HepG2 (cell line): ENCODE data around the gene SLC13A3. TPM values are rescaled to one million over a fixed set of nuclear protein-coding genes. Genes with fewer than 3 reads are reported as not detected.

Source experiments
- ATAC-seq: fragments of 200-7000 bp; cut with Tn5 transposase; 3 replicates; pipeline ENCODE4 v1.9.1; 2020; ENCODE audit warnings: mild to moderate bottlenecking, moderate library complexity
- BruUV-seq: library from RNA; stranded (reverse); fragments of 400-500 nt; replicated peaks from 2 replicates; lab custom pipeline; 2021; lab: Mats Ljungman, UMichigan
- CTCF ChIA-PET: fragments of 300-600 bp; formaldehyde crosslinking; extraction: SDS; loops from one replicate; lab custom pipeline; 2021; ENCODE audit warnings: low total read pairs, inconsistent platforms, low intra/inter-chr PET ratio; lab: Yijun Ruan, JAX
- POLR2A ChIA-PET: fragments of 350-600 bp; sonication (Branson Sonifier 250); formaldehyde crosslinking; loops from one replicate; lab custom pipeline; 2020; ENCODE audit warnings: antibody characterized with exemption, inconsistent platforms; lab: Yijun Ruan, JAX
- DNase-seq: peaks from one replicate; pipeline ENCODE4 v3.0.0-alpha.2; 2015; ENCODE audit warnings: low spot score
- FAIRE-seq: peaks from 3 replicates; lab custom pipeline; 2011; peaks lifted over from hg19 to GRCh38; lab: Jason Lieb, UNC
- H2AFZ ChIP-seq: one replicate; pipeline ENCODE4 v1.6.1; 2011; ENCODE audit warnings: low read length, inconsistent platforms
- H3K27ac ChIP-seq: fragments of 300-600 bp; 3 replicates; pipeline ENCODE4 v1.8.0; 2011; ENCODE audit warnings: mixed run types, mild to moderate bottlenecking, mixed read lengths, low read length, inconsistent platforms; ENCODE audit not compliant: insufficient read depth; ENCODE audit errors: extremely low read length
- H3K27me3 ChIP-seq, 2 experiments: fragments of 200-600 bp in 1 of 2; 2 replicates in 1 of 2; 3 replicates in 1 of 2; pipeline versions ENCODE4 v1.6.0 to v1.8.0; 2011; ENCODE audit warnings: low read length in 2 of 2, mild to moderate bottlenecking in 2 of 2, moderate library complexity in 2 of 2, inconsistent platforms in 1 of 2; ENCODE audit not compliant: insufficient read depth in 2 of 2, control insufficient read depth in 1 of 2
- H3K36me3 ChIP-seq, 2 experiments: fragments of 200-600 bp in 1 of 2; replicated peaks in 1 of 2; 2 replicates in 1 of 2; 3 replicates in 1 of 2; pipeline versions ENCODE4 v1.5.1 to v1.8.0; 2011; ENCODE audit warnings: low read length in 2 of 2, inconsistent platforms in 1 of 2; ENCODE audit not compliant: insufficient read depth in 2 of 2, control insufficient read depth in 1 of 2
- H3K4me1 ChIP-seq: 2 replicates; pipeline ENCODE4 v1.5.1; 2012; ENCODE audit warnings: low read length, inconsistent platforms; ENCODE audit not compliant: insufficient read depth
- H3K4me2 ChIP-seq: 2 replicates; pipeline ENCODE4 v1.6.0; 2011; ENCODE audit warnings: low read depth, low read length, inconsistent platforms
- H3K4me3 ChIP-seq, 3 experiments: fragments of 200-600 bp in 1 of 3; sonication (generic), shearing (Covaris generic) in 1 of 3; replicated peaks in 1 of 3; 2 replicates each; pipeline ENCODE4 v1.5.1; 2011 to 2016; ENCODE audit warnings: low read length in 3 of 3, inconsistent platforms in 2 of 3, low read depth in 2 of 3, mild to moderate bottlenecking in 2 of 3, control low read depth in 1 of 3, mixed read lengths in 1 of 3; ENCODE audit not compliant: insufficient read depth in 1 of 3
- H3K79me2 ChIP-seq: one replicate; pipeline ENCODE4 v1.6.1; 2011; ENCODE audit warnings: low read length, inconsistent platforms; ENCODE audit not compliant: insufficient read depth
- H3K9ac ChIP-seq: 2 replicates; pipeline ENCODE4 v1.6.0; 2011; ENCODE audit warnings: mild to moderate bottlenecking, low read depth, low read length, inconsistent platforms; ENCODE audit not compliant: insufficient read depth
- H3K9me3 ChIP-seq: 2 replicates; pipeline ENCODE4 v1.5.1; 2012; ENCODE audit warnings: mild to moderate bottlenecking, low read length
- H4K20me1 ChIP-seq: 2 replicates; pipeline ENCODE4 v1.6.0; 2011; ENCODE audit warnings: inconsistent platforms, mild to moderate bottlenecking, low read length, moderate library complexity; ENCODE audit not compliant: insufficient read depth
- BRCA1 ChIP-seq: sonication (generic); formaldehyde crosslinking; IDR thresholded peaks from 2 replicates; pipeline ENCODE4 v1.4.0; 2020; ENCODE audit warnings: missing genetic modification reagents
- ESRRA ChIP-seq: sonication (generic); formaldehyde crosslinking; IDR thresholded peaks from 2 replicates; pipeline ENCODE4 v1.5.1; 2020; ENCODE audit warnings: mild to moderate bottlenecking, low read depth, missing genetic modification reagents
- KAT2B ChIP-seq: fragments of 150-350 bp; IDR thresholded peaks from 2 replicates; pipeline ENCODE4 v1.6.1; 2014; ENCODE audit warnings: low read depth, low read length, borderline replicate concordance
- RBFOX2 ChIP-seq: fragments of 200-400 bp; formaldehyde crosslinking; IDR thresholded peaks from 2 replicates; pipeline ENCODE4 v1.6.1; 2017; ENCODE audit warnings: low read depth, mild to moderate bottlenecking, low read length
- SALL2 ChIP-seq: sonication (generic); formaldehyde crosslinking; IDR thresholded peaks from 2 replicates; pipeline ENCODE4 v1.8.1; 2023; ENCODE audit warnings: mild to moderate bottlenecking, missing genetic modification reagents, inconsistent platforms
- SAP130 ChIP-seq: IDR thresholded peaks from 2 replicates; pipeline ENCODE4 v1.6.1; 2016; ENCODE audit warnings: low read depth
- SMARCE1 ChIP-seq: fragments of 450-650 bp; IDR thresholded peaks from 2 replicates; pipeline ENCODE4 v1.6.1; 2017; ENCODE audit warnings: borderline replicate concordance
- SP2 ChIP-seq: sonication (generic); formaldehyde crosslinking; IDR thresholded peaks from 2 replicates; pipeline ENCODE4 v1.5.1; 2020; ENCODE audit warnings: mild to moderate bottlenecking, missing genetic modification reagents
- ZKSCAN8 ChIP-seq: IDR thresholded peaks from 2 replicates; pipeline ENCODE4 v1.6.1; 2016; ENCODE audit warnings: borderline replicate concordance, missing genetic modification reagents, missing compliant biosample characterization
- ZMYM3 ChIP-seq: sonication (generic); formaldehyde crosslinking; IDR thresholded peaks from 2 replicates; pipeline ENCODE4 v1.5.1; 2020; ENCODE audit warnings: mild to moderate bottlenecking, missing genetic modification reagents
- ZNF260 ChIP-seq: sonication (generic); formaldehyde crosslinking; IDR thresholded peaks from 2 replicates; pipeline ENCODE4 v1.4.0; 2020; ENCODE audit warnings: missing genetic modification reagents, low read depth, mild to moderate bottlenecking, borderline replicate concordance
- ZNF549 ChIP-seq: sonication (generic); formaldehyde crosslinking; IDR thresholded peaks from 2 replicates; pipeline ENCODE4 v1.5.0; 2020; ENCODE audit warnings: missing genetic modification reagents
- ZNF629 ChIP-seq: sonication (generic); formaldehyde crosslinking; conservative IDR thresholded peaks from 2 replicates; pipeline ENCODE4 v1.5.0; 2020; ENCODE audit warnings: missing genetic modification reagents
- WGBS: methylation state at CpG from one replicate; pipeline ENCODE4 v1.1.6; 2017; ENCODE audit warnings: low lambda C conversion rate; 5-methylcytosine and 5-hydroxymethylcytosine counted together
- in situ Hi-C: cut with HindIII; loops from 2 replicates; pipeline ENCODE4 v1.10.0; 2017; ENCODE audit warnings: low pct_unique_long_range_greater_than_20kb; ENCODE audit not compliant: extremely low pct_ligation_motif_present
- intact Hi-C: fragments of 100-400 bp; cut with micrococcal nuclease; formaldehyde crosslinking; loops from one replicate; pipeline ENCODE4 v1.10.0; 2022; ENCODE audit not compliant: unreplicated experiment
- polyA plus RNA-seq, 8 experiments: library from polyadenylated mRNA; depleted of rRNA in 3 of 8; stranded (reverse) in 7 of 8; unstranded in 1 of 8; fragments of >200 nt; fragmentation: Illumina TruSeq in 4 of 8; extraction: Trizol in 4 of 8; gene quantifications; 2 replicates each; pipeline versions ENCODE4 v1.2.1 to v1.2.3, GENCODE V29; 2011 to 2016; ENCODE audit warnings: low read depth in 4 of 8, missing spikeins in 1 of 8, mixed read lengths in 1 of 8; ENCODE audit not compliant: insufficient read depth in 1 of 8
- total RNA-seq, 5 experiments: library from RNA; depleted of rRNA; stranded (reverse); fragments of >200 nt; fragmentation: Illumina TruSeq; extraction: Trizol; gene quantifications; 2 replicates each; pipeline ENCODE4 v1.2.3, GENCODE V29; 2016; ENCODE audit warnings: low read depth in 1 of 5
- TF ChIP-seq, protein P1 (sequence below): IDR thresholded peaks from 2 replicates; pipeline ENCODE4 v1.6.1; 2016; ENCODE audit warnings: mild to moderate bottlenecking
- TF ChIP-seq, protein P2 (sequence below), 2 experiments: fragments of 450-650 bp in 1 of 2; sonication (generic) in 1 of 2; formaldehyde crosslinking in 1 of 2; IDR thresholded peaks; 2 replicates each; pipeline versions ENCODE4 v1.6.1 to v1.8.0; 2016 to 2022; ENCODE audit warnings: antibody characterized with exemption in 1 of 2, mild to moderate bottlenecking in 1 of 2, missing genetic modification reagents in 1 of 2

The SLC13A3 gene
- total and polyA plus RNA-seq, 2 of the 13 experiments (the other 11 are each of a cell fraction or from before 2014, with no cell fraction given): 66.5 to 76.0 TPM

DNA sequence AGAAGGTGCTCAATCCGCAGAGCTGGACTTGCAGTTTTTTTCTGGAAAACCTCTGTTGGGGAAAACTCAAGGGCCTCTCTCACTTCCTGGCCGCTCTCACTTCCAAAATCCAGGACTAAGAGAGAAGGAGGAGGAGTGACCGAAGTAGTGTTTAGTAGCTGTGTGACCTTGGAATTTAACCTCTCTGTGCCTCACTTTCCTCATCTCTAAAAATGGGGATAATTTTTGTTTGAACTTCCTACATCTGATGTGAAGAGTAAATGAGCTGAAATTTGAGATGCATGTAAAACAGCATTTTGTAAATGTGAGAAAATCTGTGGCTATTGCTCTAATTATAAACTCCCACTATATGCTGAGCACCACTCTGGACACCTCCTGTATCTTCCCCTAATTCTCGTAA is 5.1 kb downstream of the SLC13A3 start:
- no peak for FAIRE-seq
- TF ChIP-seq ZMYM3 (CRISPR knock-in tag) (peak; percentile 48; the same call in 1 of the 2 replicates), ZNF549 (CRISPR knock-in tag) (no peak), ZNF629 (CRISPR knock-in tag) (peak; percentile 83), RBFOX2 (peak; percentile 14; the same call in 1 of the 2 replicates), SP2 (CRISPR knock-in tag) (no peak), SALL2 (CRISPR knock-in tag) (no peak), KAT2B (no peak), SMARCE1 (no peak), ZNF260 (no peak), ESRRA (CRISPR knock-in tag) (0 out of 2 replicates have a peak, but pooled peaks have one; percentile 27), BRCA1 (CRISPR knock-in tag) (no peak), SAP130 (no peak), ZKSCAN8 (CRISPR knock-in tag) (no peak)
- TF ChIP-seq, protein P1, sequence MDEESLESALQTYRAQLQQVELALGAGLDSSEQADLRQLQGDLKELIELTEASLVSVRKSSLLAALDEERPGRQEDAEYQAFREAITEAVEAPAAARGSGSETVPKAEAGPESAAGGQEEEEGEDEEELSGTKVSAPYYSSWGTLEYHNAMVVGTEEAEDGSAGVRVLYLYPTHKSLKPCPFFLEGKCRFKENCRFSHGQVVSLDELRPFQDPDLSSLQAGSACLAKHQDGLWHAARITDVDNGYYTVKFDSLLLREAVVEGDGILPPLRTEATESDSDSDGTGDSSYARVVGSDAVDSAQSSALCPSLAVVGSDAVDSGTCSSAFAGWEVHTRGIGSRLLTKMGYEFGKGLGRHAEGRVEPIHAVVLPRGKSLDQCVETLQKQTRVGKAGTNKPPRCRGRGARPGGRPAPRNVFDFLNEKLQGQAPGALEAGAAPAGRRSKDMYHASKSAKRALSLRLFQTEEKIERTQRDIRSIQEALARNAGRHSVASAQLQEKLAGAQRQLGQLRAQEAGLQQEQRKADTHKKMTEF (CRISPR knock-in tag): no peak
- TF ChIP-seq, protein P2, sequence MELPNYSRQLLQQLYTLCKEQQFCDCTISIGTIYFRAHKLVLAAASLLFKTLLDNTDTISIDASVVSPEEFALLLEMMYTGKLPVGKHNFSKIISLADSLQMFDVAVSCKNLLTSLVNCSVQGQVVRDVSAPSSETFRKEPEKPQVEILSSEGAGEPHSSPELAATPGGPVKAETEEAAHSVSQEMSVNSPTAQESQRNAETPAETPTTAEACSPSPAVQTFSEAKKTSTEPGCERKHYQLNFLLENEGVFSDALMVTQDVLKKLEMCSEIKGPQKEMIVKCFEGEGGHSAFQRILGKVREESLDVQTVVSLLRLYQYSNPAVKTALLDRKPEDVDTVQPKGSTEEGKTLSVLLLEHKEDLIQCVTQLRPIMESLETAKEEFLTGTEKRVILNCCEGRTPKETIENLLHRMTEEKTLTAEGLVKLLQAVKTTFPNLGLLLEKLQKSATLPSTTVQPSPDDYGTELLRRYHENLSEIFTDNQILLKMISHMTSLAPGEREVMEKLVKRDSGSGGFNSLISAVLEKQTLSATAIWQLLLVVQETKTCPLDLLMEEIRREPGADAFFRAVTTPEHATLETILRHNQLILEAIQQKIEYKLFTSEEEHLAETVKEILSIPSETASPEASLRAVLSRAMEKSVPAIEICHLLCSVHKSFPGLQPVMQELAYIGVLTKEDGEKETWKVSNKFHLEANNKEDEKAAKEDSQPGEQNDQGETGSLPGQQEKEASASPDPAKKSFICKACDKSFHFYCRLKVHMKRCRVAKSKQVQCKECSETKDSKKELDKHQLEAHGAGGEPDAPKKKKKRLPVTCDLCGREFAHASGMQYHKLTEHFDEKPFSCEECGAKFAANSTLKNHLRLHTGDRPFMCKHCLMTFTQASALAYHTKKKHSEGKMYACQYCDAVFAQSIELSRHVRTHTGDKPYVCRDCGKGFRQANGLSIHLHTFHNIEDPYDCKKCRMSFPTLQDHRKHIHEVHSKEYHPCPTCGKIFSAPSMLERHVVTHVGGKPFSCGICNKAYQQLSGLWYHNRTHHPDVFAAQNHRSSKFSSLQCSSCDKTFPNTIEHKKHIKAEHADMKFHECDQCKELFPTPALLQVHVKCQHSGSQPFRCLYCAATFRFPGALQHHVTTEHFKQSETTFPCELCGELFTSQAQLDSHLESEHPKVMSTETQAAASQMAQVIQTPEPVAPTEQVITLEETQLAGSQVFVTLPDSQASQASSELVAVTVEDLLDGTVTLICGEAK (IDR thresholded peaks at IDR 0.05): no peak
- TF ChIP-seq, protein P2 (CRISPR knock-in tag; IDR thresholded peaks at IDR 0.05): no peak

More for the DNA sequence above, 5.1 kb downstream of the SLC13A3 start:
- no peaks in the 10 kb centered on the region for H4K20me1 ChIP-seq
- no peaks in the 10 kb centered on the region for H3K9me3 ChIP-seq
- no peak for DNase-seq
- ChIA-PET POLR2A (interaction anchor here (1.2 to 6.8 kb wide), 5 partner anchors 8 to 28 kb away, joined by 3 to 72 read pairs (median 4); no protein-coding TSS in a partner anchor), CTCF (no interaction called here)
- intact Hi-C loops: no loop called here
- no peak overlapping the region for H3K4me2 ChIP-seq
- ATAC-seq: no peak
- no peak overlapping the region for H3K4me3 ChIP-seq
- in situ Hi-C loops: loop anchor here (5.0 kb wide), 1 partner anchor 36 kb away; no protein-coding TSS in a partner anchor
- WGBS: 84% methylated on average over 4 of the region's 4 CpGs
- H3K36me3 ChIP-seq: peaks cover 5 to 21% of the 10 kb centered on the region in 2 experiments
- no peak overlapping the region for H3K27ac ChIP-seq
- H3K4me1 ChIP-seq: peaks cover 93% of the 10 kb centered on the region
- H3K27me3 ChIP-seq: no peaks in the 10 kb centered on the region
- no peak overlapping the region for H3K9ac ChIP-seq
- H3K79me2 ChIP-seq: peaks cover 56% of the 10 kb centered on the region
- BruUV-seq: no TSS peak
- H2AFZ ChIP-seq: no peak overlapping the region
